GM23338 (cell line): ENCODE measurements around the gene SLC35F1. TPM values are rescaled to one million over a fixed set of nuclear protein-coding genes. Genes with fewer than 3 reads are reported as not detected.
A peak's percentile ranks its signal among the peaks of the same experiment; 100 is the strongest.

Experiments used
- ATAC-seq: fragments of 200-7000 bp; cut with Tn5 transposase; 3 replicates; pipeline ENCODE4 v1.9.1; 2020
- DNase-seq: peaks from one replicate; pipeline ENCODE4 v3.0.0-alpha.2; 2015; ENCODE audit warnings: low spot score
- H2AFZ ChIP-seq: fragments of 200-600 bp; sonication (generic); 2 replicates; pipeline ENCODE4 v1.8.0; 2016; ENCODE audit warnings: antibody characterized with exemption, mild to moderate bottlenecking, moderate library complexity
- H3F3A ChIP-seq: fragments of 200-600 bp; sonication (generic); replicated peaks from 2 replicates; pipeline ENCODE4 v1.8.0; 2017; ENCODE audit warnings: antibody characterized with exemption, mixed run types, low read depth
- H3K27ac ChIP-seq: fragments of 200-600 bp; sonication (generic); 2 replicates; pipeline ENCODE4 v1.6.1; 2016; ENCODE audit warnings: low read depth
- H3K27me3 ChIP-seq: fragments of 200-600 bp; sonication (generic); 2 replicates; pipeline ENCODE4 v1.8.0; 2016; ENCODE audit warnings: mild to moderate bottlenecking, mixed run types, moderate library complexity; ENCODE audit not compliant: insufficient read depth
- H3K36me3 ChIP-seq: fragments of 200-600 bp; sonication (generic); 2 replicates; pipeline ENCODE4 v1.8.0; 2016; ENCODE audit warnings: mild to moderate bottlenecking; ENCODE audit not compliant: insufficient read depth
- H3K4me1 ChIP-seq: fragments of 200-600 bp; sonication (generic); 2 replicates; pipeline ENCODE4 v1.8.0; 2016; ENCODE audit warnings: mild to moderate bottlenecking, moderate library complexity; ENCODE audit not compliant: insufficient read depth
- H3K4me2 ChIP-seq: fragments of 200-600 bp; sonication (generic); 2 replicates; pipeline ENCODE4 v1.7.1; 2017; ENCODE audit warnings: mixed run types
- H3K4me3 ChIP-seq: fragments of 200-600 bp; sonication (generic); 2 replicates; pipeline ENCODE4 v1.6.1; 2016; ENCODE audit warnings: mixed run types
- H3K79me2 ChIP-seq: fragments of 200-600 bp; sonication (generic); replicated peaks from 2 replicates; pipeline ENCODE4 v1.8.0; 2017; ENCODE audit warnings: mild to moderate bottlenecking; ENCODE audit not compliant: insufficient read depth
- H3K9me2 ChIP-seq: fragments of 200-600 bp; sonication (generic); 2 replicates; pipeline ENCODE4 v1.8.0; 2017; ENCODE audit not compliant: insufficient read depth
- H4K20me1 ChIP-seq: fragments of 200-600 bp; sonication (generic); replicated peaks from 2 replicates; pipeline ENCODE4 v1.8.0; 2017; ENCODE audit warnings: mild to moderate bottlenecking; ENCODE audit not compliant: insufficient read depth
- H3K27ac Mint-ChIP-seq: 2 replicates; pipeline ENCODE4 v1.8.0; 2020; ENCODE audit warnings: inconsistent platforms, mild to moderate bottlenecking, moderate library complexity, mixed read lengths
- H3K27me3 Mint-ChIP-seq: 3 replicates; pipeline ENCODE4 v1.8.0; 2022; ENCODE audit warnings: low read depth, mild to moderate bottlenecking, moderate library complexity, mixed read lengths, inconsistent platforms; ENCODE audit not compliant: insufficient read depth, poor library complexity
- H3K36me3 Mint-ChIP-seq: 3 replicates; pipeline ENCODE4 v1.8.0; 2021; ENCODE audit warnings: low read depth, mild to moderate bottlenecking, inconsistent platforms, moderate library complexity, mixed read lengths
- H3K4me1 Mint-ChIP-seq: 3 replicates; pipeline ENCODE4 v1.8.0; 2020; ENCODE audit warnings: mild to moderate bottlenecking, inconsistent platforms, mixed read lengths
- H3K4me3 Mint-ChIP-seq: 3 replicates; pipeline ENCODE4 v1.8.0; 2021; ENCODE audit warnings: moderate library complexity, mild to moderate bottlenecking, inconsistent platforms, mixed read lengths
- H3K9me3 Mint-ChIP-seq: 3 replicates; pipeline ENCODE4 v1.8.0; 2020; ENCODE audit warnings: moderate library complexity, mild to moderate bottlenecking, inconsistent platforms, mixed read lengths
- CTCF ChIP-seq, 2 experiments: fragments of 200-600 bp in 1 of 2; sonication (generic) in 1 of 2; conservative IDR thresholded peaks; 2 replicates each; pipeline versions ENCODE4 v1.5.1 to v1.6.1; 2016 to 2017; ENCODE audit warnings: antibody characterized with exemption in 2 of 2, low read depth in 2 of 2, mild to moderate bottlenecking in 2 of 2, moderate library complexity in 1 of 2
- ETS1 ChIP-seq: IDR thresholded peaks from 2 replicates; pipeline ENCODE4 v1.6.1; 2016; ENCODE audit warnings: antibody characterized with exemption
- EZH2 ChIP-seq: fragments of 200-600 bp; sonication (generic); IDR thresholded peaks from one replicate; pipeline ENCODE4 v1.8.0; 2017; ENCODE audit warnings: antibody characterized with exemption, mild to moderate bottlenecking, low read depth; ENCODE audit not compliant: unreplicated experiment
- EZH2phosphoT487 ChIP-seq: fragments of 200-600 bp; sonication (generic); IDR thresholded peaks from one replicate; pipeline ENCODE4 v1.8.1; 2018; ENCODE audit warnings: antibody characterized with exemption; ENCODE audit not compliant: unreplicated experiment
- JUNB ChIP-seq: IDR thresholded peaks from one replicate; pipeline ENCODE4 v1.6.1; 2016; ENCODE audit warnings: antibody characterized with exemption; ENCODE audit not compliant: unreplicated experiment
- NANOG ChIP-seq: IDR thresholded peaks from 2 replicates; pipeline ENCODE4 v1.6.1; 2016; ENCODE audit warnings: antibody characterized with exemption, borderline replicate concordance
- POLR2AphosphoS5 ChIP-seq: IDR thresholded peaks from 2 replicates; pipeline ENCODE4 v1.6.1; 2016; ENCODE audit warnings: antibody characterized with exemption, low read depth
- ZNF114 ChIP-seq: fragments of 250-450 bp; sonication (Bioruptor Pico); IDR thresholded peaks from 2 replicates; pipeline ENCODE4 v1.5.0; 2020; ENCODE audit warnings: mild to moderate bottlenecking, moderate library complexity
- polyA plus RNA-seq: library from polyadenylated mRNA; unstranded; fragments of >200 nt; fragmentation: Nextera tagmentation; extraction: Ambion mirVana; gene quantifications from 2 replicates; pipeline ENCODE4 v1.2.1, GENCODE V29; 2016
- total RNA-seq: library from RNA; depleted of rRNA; stranded (reverse); fragments of >200 nt; shearing (Covaris generic); gene quantifications from 2 replicates; pipeline ENCODE4 v1.2.3, GENCODE V29; 2014
- TF ChIP-seq, protein P1 (sequence below): IDR thresholded peaks from one replicate; pipeline ENCODE4 v1.6.1; 2018; ENCODE audit warnings: antibody characterized with exemption; ENCODE audit not compliant: unreplicated experiment

SLC35F1 gene
- total and polyA plus RNA-seq, 2 experiments from 2014 or later, result 3.0 to 10.3 TPM

DNA sequence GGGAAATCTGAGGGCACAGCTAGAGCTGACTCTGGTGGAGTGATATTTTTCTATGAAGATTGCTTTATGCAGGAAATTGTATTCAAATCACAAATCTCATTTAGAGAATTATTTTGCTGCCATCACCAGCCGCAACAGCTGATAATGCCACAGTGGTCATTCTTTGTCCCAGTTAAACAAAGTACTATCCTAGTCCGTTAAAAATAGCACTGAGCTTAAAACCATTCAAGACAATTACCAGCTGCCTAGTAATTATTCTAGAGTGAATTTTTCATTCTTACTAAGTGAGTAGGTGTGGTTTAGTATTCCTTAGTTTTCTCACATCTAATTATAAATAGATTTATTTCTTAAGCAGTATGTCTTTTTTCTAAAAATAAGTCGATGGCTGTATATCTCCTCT is 190.5 kb downstream of the SLC35F1 start:
- Mint-ChIP-seq H3K27me3 (peaks cover 2% of the 10 kb centered on the region), H3K36me3 (peaks cover 34% of the 10 kb centered on the region), H3K9me3 (peaks cover 48% of the 10 kb centered on the region), H3K27ac (no peak overlapping the region), H3K4me1 (peaks cover 10% of the 10 kb centered on the region), H3K4me3 (no peak overlapping the region)
- Histone ChIP-seq H3K4me3 (no peak overlapping the region), H3K27ac (no peak overlapping the region), H3F3A (no peaks in the 10 kb centered on the region), H3K9me2 (peaks cover 12% of the 10 kb centered on the region; the same call in 1 of the 2 replicates), H2AFZ (no peak overlapping the region), H3K36me3 (peaks cover 8% of the 10 kb centered on the region), H3K4me1 (0 out of 2 replicates have a peak, but pooled peaks cover 4% of the 10 kb centered on the region), H3K4me2 (no peak overlapping the region), H3K79me2 (no peaks in the 10 kb centered on the region), H3K27me3 (no peaks in the 10 kb centered on the region), H4K20me1 (no peaks in the 10 kb centered on the region)
- no peak for TF ChIP-seq JUNB
- TF ChIP-seq ZNF114 (CRISPR knock-in tag), result no peak
- no peak for TF ChIP-seq NANOG
- TF ChIP-seq POLR2AphosphoS5, result no peak
- TF ChIP-seq EZH2phosphoT487, result no peak
- TF ChIP-seq ETS1, result no peak
- TF ChIP-seq EZH2, result no peak
- TF ChIP-seq, protein P1, sequence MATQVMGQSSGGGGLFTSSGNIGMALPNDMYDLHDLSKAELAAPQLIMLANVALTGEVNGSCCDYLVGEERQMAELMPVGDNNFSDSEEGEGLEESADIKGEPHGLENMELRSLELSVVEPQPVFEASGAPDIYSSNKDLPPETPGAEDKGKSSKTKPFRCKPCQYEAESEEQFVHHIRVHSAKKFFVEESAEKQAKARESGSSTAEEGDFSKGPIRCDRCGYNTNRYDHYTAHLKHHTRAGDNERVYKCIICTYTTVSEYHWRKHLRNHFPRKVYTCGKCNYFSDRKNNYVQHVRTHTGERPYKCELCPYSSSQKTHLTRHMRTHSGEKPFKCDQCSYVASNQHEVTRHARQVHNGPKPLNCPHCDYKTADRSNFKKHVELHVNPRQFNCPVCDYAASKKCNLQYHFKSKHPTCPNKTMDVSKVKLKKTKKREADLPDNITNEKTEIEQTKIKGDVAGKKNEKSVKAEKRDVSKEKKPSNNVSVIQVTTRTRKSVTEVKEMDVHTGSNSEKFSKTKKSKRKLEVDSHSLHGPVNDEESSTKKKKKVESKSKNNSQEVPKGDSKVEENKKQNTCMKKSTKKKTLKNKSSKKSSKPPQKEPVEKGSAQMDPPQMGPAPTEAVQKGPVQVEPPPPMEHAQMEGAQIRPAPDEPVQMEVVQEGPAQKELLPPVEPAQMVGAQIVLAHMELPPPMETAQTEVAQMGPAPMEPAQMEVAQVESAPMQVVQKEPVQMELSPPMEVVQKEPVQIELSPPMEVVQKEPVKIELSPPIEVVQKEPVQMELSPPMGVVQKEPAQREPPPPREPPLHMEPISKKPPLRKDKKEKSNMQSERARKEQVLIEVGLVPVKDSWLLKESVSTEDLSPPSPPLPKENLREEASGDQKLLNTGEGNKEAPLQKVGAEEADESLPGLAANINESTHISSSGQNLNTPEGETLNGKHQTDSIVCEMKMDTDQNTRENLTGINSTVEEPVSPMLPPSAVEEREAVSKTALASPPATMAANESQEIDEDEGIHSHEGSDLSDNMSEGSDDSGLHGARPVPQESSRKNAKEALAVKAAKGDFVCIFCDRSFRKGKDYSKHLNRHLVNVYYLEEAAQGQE, result no peak
- no peak for TF ChIP-seq CTCF (conservative IDR thresholded peaks at IDR 0.05; ENCODE audit: low read depth in 2 of 2)
- no peak for DNase-seq
- ATAC-seq, result no peak

- H3K36me3 Mint-ChIP-seq, result peaks cover 22% of the 10 kb centered on the region; the same call in 2 of the 3 replicates
- ATAC-seq, result no peak
- TF ChIP-seq NANOG (no peak), ETS1 (no peak), JUNB (no peak)
Observed at GRCh38 chr6:118100717-118101116, 193.7 kb downstream of the SLC35F1 start.

More at GRCh38 chr6:118100717-118101116, 193.7 kb downstream of the SLC35F1 start:
- H3K27me3 Mint-ChIP-seq, result no peaks in the 10 kb centered on the region
- Histone ChIP-seq H3K27ac (no peak overlapping the region), H3K4me1 (0 out of 2 replicates have a peak, but pooled peaks cover 4% of the 10 kb centered on the region), H3K4me2 (no peak overlapping the region), H3K4me3 (no peak overlapping the region), H3K9me2 (peaks cover 8% of the 10 kb centered on the region), H4K20me1 (no peaks in the 10 kb centered on the region), H2AFZ (no peak overlapping the region), H3F3A (no peaks in the 10 kb centered on the region), H3K36me3 (peaks cover 8% of the 10 kb centered on the region), H3K79me2 (no peaks in the 10 kb centered on the region), H3K27me3 (no peaks in the 10 kb centered on the region)
- peaks cover 31% of the 10 kb centered on the region for H3K9me3 Mint-ChIP-seq
- peak; percentile 20 for DNase-seq
- H3K4me3 Mint-ChIP-seq, result no peak overlapping the region
- no peak overlapping the region for H3K27ac Mint-ChIP-seq
- peaks cover 10% of the 10 kb centered on the region for H3K4me1 Mint-ChIP-seq
